Suppressor macrophage treated with lipopolysaccharide for 4 hours (primary cell): ENCODE results near the gene E2F8.
"Not testable (repeated sequence)": the region's sequence is repeated elsewhere in the genome, so short reads cannot be mapped to it uniquely, and the experiment has no call there.

Experiments
- DNase-seq: peaks from one replicate; pipeline ENCODE4 v3.0.0-alpha.2; 2020

E2F8 gene, protein sequence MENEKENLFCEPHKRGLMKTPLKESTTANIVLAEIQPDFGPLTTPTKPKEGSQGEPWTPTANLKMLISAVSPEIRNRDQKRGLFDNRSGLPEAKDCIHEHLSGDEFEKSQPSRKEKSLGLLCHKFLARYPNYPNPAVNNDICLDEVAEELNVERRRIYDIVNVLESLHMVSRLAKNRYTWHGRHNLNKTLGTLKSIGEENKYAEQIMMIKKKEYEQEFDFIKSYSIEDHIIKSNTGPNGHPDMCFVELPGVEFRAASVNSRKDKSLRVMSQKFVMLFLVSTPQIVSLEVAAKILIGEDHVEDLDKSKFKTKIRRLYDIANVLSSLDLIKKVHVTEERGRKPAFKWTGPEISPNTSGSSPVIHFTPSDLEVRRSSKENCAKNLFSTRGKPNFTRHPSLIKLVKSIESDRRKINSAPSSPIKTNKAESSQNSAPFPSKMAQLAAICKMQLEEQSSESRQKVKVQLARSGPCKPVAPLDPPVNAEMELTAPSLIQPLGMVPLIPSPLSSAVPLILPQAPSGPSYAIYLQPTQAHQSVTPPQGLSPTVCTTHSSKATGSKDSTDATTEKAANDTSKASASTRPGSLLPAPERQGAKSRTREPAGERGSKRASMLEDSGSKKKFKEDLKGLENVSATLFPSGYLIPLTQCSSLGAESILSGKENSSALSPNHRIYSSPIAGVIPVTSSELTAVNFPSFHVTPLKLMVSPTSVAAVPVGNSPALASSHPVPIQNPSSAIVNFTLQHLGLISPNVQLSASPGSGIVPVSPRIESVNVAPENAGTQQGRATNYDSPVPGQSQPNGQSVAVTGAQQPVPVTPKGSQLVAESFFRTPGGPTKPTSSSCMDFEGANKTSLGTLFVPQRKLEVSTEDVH

DNA sequence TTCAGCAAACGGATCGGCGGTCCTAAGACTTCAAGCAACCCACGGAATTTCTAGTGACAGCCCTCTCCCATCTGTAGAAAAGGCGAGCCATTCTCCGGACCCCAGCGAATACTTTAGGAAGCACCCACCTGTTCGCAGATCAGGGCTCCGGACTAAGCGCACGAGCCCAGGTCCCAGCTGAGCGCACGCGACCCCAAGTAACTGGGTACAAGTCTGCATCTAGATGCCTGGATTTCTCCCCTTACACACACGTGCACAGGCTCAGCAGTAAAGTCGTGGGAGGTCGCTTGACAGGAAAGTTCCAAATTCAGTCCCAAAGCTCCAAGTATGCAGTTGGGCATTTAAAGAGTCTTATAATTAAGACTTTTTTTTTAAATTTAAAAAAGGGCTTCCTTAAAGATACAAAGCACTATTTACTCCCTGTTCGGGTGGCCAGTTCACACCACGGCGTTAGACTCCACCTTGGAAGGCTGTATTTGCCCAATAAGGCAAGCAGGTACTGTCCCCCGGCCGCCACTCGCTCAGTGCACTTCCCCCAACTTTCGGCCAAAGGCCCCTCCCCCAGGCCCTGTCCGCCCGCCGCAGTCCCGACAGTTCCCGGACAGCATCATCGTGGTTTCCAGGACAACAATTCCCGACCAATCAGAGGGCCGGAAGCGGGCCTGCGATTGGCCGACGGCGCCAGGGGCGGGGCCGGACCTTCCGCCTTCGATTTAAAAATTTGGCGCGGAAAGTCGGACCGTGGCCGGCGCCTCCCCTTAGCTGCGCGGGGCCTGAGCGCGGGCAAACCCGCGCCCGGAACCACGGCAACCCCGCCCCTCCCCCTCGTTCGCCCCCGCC lies at the start of gene E2F8:
Gene E2F8, minus strand, starts transcription at position 526 of the 840 bp plus-strand sequence. CDS start 824 bp downstream, outside the sequence.
- DNase-seq = peak; percentile 97

DNA sequence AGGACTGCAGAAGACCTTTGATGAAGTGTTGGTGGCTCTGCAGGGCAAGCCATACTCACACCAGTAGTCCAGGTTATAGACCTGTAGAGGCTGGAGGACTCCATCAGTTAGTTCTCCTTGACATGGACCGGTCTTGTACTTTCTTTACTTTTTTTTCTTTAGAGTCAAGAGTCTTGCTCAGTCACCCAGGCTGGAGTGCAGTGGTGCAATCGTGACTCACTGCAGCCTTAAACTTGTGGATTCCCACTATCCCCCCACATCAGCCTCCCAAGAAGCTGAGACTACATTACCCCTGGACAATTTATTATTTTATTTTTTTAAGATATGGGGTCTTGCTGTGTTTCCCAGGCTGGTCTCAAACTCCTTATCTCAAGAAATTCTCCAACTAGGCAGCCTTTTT lies 49.6 kb upstream of the E2F8 start:
- DNase-seq = no peak

DNA sequence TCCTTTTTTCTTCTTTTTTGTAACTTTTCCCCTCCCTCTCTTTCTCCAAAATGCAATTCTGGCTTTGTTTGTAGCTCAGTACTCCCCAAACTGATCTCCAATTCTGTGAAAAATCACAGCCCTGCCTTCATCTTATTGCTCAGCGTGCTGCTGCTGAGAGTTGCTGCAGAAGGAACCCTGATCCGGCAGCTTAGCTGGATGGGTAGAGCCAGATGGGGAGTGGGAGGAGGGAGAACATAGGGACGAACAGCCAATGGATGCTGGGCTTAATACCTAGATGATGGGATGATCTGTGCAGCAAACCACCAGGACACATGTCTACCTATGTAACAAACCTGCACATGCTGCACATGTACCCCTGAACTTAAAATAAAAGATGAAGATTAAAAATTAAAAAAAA lies 47.5 kb upstream of the E2F8 start:
- DNase-seq = no peak

DNA sequence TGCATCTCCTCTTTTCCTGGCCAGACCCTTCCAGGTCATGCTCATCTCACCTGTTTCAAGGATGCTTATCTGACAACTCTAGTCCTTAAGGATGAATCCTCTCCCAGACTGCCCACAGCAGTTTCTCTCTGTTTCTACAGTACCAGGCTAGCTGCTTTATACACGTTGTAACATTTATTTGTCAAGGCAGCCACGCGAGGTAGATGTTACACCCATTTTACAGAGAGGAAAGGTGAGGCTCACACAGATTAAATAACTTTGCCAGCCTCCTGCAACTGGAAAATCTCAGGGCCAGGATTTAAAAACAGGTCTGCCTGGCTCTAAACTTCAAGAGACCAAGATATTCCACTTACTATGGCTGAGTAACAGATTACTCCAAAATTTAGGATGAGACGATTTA lies 45.7 kb upstream of the E2F8 start:
- DNase-seq = no peak

DNA sequence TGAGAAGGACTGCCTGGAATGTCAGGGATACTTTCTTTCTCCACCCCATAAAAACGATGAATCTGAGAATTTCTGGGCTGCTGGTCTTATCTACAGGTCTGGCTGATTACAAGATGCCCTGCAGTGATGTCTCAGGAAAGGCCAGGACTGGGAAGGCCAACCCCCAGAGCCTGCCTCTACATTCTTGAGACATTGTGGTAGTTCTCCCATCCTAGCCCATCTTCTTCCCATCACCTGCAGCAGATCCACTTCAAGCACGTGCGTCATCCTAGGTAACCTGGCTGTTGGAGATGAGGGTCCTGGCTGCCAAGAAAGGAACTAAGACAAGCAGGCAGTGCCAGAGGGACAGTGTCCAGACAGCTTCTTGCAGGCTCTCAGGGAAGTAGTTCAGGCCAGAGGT lies 44.1 kb upstream of the E2F8 start:
- DNase-seq = no peak

DNA sequence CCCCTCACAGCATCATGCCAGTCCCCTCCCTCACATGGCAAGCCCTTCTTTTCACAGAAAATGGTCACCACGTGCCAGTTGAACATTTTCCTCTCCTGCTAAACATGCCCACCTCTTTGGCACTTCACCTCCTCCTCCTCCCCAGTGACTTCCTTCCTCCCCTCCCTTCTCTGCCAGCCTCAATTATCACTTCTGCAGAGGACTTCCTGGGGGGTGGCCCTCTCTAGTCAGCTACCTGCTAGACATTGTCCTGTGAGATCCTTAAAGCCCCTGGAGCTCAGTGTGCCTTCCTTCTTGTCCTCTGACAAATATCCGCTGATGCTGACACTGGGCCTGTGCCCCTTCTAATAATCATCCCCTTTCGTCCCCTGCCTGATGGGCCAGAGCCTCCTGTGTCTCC lies 43.2 kb upstream of the E2F8 start:
- no peak for DNase-seq

DNA sequence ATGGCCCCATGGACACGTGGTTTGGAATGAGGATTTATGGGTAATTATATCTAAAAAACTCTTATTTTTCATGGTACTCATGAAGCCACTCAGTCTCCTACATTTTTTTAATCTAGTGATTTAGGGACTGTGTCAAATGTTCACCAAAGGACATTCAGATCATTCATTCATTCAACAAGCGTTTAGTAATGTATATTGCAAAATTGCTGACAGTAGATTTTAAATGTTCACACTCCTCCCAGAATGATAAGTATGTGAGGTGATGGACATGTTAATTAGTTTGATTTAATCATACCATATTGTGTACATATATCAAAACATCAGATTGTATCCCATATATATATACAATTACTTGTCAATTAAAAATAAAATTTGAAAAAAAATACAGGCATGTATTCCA lies 40.8 kb upstream of the E2F8 start:
- DNase-seq = no peak

DNA sequence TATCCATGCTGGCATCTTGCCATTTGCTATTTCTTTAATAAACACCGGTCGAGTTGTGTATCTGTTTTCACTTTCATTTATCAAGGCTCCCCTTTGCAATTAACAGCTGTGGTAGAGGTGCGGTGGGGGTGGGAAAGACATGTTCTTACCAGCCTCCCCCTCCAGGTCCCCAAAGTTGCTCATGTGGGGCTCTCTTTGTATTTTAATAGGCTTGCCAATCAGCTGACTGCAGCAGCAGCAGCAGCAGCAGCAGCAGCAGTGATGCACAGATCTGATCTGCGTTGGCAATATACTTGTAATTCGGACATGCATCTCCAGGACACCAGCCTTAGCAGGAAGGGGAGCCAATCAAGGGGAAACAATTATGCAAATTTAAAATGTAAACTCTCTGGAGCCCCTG lies 40.3 kb upstream of the E2F8 start:
- DNase-seq = no peak

DNA sequence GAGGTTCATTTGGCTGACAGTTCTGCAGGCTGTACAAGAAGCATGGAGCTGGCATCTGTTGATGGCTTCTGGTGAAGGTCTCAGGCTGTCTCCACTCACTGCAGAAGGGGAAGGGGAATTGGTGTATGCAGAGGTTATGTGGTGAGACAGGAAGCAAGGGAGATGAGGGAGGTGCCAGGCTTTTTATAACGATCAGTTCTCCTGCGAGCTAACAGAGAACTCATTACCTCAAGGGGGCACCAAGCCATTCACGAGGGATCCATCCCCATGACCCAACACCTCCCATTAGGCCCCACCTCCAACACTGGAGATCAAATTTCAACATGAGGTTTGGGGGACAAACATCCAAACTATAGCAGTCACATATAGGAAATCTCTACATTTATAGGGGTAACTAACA lies 38.7 kb upstream of the E2F8 start:
- DNase-seq = no peak

DNA sequence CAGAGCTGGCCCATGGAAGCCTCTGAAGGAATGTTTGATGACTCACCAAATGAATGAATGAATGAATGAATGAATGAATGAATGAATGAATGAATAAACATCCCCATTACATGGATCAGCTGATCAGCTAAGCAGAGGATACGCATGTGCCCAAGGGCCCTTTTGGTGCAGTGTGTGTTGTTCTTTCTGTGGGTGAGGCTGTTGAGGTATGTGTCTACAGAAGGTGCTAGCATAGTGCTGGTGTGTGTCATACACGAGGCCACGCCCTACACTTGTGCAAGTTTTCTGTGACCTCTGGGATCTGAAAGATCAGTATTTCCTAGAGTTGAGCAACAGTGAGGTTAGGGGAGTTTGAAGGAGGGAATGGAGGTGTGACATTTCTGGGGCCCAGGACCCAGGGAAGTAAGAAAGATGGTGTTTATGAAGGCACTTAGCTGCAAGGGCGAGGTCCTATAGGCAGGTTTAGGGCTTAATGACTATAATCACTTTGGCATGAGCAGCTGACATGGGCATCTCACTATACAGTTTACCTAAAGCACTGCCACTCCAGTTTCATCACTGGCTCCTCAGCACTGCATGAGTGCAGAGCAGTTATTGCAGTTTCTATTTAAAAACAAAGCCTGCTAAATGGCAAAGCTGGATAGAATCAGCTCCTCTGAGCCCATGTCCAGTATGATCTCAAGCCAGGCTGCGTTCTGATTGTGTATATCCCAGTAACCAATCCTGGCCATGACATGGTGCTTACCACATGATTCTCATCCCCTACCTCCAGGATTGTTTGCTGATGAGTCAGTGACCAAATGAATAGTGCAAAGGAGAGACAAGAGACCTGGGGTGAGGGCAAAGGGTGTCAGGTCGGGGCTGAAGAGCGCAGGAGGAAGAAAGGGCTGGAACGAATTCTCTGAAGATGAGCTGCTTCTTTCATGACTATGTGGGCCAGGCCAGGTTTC lies 36.4 kb upstream of the E2F8 start:
- no peak for DNase-seq

DNA sequence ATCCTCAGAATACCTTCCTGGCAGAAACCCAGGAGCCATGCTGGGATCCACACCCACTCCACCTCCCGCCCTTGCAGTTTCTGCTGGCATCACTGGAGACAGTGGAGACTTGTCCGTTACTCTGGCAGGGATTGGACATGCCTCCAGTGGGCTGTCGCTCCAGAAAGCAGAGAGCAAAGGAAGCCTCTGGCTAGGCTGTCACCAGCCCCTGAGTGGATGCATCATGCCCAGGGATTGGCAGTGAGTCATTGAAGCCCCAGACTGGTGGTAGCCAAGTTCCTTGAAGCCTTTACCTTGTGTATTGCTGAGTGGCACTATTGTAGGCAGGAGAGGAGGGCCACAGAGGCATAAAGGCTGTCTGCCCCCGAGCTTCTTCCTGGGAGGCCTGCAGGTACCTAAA lies 34.8 kb upstream of the E2F8 start:
- DNase-seq = no peak

DNA sequence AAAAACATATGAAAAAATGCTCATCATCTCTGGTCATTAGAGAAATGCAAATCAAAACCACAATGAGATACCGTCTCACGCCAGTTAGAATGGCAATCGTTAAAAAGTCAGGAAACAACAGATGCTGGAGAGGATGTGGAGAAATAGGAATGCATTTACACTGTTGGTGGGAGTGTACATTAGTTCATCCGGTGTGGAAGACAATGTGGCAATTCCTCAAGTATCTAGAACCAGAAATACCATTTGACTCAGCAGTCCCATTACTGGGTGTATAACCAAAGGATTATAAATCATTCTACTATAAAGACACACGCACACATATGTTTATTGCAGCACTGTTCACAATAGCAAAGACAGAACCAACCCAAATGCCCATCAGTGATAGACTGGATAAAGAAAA lies 32.5 kb upstream of the E2F8 start:
- DNase-seq = not testable (repeated sequence)

DNA sequence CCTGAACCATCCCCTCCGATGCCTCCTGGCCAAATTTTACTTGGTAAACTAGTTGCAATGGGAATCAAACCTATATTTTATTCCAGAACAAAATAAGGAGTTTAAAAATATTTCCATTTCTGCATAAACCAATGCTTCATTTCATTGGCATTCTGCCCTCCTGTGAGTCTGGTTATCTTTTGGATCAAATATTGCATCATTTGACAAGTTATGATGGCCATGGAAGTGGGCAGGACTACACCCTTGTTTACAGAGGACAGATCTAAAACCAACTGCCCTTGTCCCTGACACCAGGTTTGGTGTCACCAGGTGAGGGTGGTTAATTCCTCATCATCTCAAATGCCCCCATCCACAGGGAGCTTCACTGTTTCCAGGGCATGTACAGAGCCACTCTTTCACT lies 28.2 kb upstream of the E2F8 start:
- DNase-seq = no peak

DNA sequence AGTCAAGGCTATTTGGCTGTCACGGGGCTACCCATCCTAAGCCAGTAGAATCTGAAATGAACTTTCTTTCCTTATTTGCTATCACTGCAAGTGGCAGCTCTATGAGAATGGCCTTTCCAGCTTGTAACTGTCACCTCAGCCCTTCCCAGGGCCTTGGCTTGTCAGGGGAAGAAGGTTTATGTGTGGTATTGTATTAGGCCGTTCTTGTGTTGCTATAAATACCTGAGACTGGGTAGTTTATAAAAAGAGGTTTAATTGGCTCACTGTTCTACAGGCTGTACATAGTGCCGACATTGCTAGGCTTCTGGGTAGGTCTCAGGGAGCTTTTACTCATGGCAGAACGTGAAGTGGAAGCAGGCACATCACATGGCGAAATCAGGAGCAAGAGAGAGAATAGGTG lies 26.8 kb upstream of the E2F8 start:
- DNase-seq = no peak

DNA sequence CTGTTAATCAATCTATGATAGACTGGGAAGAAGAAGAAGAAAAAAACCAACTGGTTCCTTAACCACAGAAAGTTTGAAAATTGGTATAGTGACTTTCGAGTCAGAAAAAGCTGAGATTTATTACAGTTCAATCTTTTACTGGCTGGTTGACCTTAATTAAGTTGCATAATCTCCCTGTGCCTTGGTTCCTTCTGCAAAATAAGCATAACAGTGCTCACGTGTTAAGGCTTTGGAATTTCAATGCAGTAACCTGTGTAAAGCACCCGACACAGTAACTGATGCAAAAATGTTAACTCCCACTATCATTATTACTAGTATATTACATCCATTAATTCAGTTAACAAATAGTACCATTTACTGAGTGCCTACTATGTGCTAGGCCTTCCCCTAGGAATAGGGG lies 22.6 kb upstream of the E2F8 start:
- DNase-seq = no peak

DNA sequence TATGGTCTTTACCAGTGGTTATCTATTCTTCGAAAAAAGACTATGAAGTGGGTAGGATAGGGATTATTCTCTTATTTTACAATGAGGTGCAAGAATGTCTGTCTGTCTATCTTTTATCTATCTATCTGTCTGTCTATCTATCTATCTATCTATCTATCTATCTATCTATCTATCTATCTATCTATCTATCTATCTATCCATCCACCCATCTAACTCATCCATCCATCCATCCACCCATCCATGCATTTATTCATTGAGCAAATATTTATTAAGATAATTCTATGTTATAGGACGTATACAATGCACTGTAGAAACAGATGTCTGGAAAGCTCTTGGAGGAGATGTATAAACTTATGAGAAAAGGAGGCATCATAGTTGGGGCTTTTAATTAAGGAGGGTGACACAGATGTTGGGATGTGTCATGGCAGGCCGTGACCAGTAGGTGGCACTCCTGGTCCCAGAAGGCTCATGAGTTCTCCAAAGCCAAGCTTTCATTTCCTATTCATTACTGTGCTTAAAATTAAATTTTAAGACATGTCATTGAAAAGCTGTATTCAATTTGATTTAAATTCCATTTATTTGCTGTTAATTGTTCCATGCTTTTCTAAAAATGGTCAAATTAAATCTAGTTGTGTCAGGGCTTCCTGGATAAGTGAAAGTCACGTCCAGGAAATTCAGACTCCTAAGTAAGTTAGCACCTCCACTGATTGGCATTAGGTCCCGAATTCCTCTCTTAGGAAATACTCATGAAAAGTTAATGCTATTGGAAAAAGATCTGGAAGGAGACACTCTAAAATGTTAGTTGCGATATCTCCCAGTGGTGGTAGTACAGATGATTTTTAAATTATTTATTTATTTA lies 19.0 kb upstream of the E2F8 start:
- peak; percentile 82 for DNase-seq

DNA sequence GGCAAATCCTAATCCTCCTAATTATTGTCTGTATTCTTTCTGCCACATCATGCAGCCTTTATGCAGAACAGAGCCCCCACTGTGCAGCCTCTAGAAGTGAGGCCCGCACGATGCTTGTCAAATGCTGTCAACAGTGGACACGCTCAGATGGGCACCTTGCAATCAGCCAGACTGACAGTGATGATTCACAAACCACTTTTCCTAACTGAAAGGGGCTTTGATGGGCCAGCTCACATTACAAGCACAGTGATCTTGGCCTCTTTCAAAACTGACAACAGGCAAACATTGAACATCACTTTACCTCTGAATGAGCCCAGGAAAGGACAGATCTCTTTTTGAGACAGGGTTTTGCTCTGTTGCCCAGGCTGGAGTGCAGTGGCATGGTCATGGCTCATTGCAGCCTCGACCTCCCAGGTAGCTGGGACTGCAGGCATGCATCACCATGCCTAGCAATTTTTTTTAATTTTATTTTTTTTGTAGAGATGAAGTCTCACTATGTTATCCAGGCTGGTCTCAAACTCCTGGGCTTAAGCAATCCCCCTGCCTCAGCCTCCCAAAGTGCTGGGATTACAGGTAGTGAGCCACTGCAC lies 18.0 kb upstream of the E2F8 start:
- DNase-seq = no peak

DNA sequence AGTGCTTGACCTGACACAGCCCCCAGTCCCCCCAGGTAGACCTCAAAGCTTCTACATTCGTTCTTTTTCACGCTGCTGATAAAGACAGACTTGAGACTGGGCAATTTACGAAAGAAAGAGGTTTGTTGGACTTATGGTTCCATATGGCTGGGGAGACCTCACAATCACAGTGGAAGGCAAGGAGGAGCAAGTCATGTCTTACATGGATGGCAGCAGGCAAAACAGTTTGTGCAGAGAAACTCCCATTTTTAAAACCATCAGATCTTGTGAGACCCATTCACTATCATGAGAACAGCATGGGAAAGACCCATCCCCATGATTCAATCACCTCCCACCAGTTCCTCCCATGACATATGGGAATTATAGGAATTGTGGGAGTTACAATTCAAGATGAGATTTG lies 13.7 kb upstream of the E2F8 start:
- not testable (repeated sequence) for DNase-seq

DNA sequence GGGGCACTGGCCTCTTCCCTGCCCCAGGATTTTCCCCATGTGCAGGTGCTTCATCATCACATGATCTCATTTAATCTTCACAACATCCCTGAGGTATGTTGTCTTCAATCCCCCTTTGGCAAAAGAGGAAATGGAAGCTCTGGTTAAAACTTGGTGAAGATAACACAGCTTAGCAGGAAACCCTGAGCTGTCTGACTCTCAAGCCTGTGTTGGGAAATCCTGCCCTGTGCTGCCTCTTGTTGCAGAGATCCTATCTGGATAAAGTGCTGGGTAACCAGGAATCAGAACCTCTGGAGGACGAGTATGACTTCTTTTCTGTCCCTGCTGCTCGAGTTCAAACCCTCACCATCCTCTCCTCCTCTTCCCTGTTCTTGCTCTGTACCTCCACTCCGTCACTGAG lies 13.1 kb upstream of the E2F8 start:
- DNase-seq = no peak

DNA sequence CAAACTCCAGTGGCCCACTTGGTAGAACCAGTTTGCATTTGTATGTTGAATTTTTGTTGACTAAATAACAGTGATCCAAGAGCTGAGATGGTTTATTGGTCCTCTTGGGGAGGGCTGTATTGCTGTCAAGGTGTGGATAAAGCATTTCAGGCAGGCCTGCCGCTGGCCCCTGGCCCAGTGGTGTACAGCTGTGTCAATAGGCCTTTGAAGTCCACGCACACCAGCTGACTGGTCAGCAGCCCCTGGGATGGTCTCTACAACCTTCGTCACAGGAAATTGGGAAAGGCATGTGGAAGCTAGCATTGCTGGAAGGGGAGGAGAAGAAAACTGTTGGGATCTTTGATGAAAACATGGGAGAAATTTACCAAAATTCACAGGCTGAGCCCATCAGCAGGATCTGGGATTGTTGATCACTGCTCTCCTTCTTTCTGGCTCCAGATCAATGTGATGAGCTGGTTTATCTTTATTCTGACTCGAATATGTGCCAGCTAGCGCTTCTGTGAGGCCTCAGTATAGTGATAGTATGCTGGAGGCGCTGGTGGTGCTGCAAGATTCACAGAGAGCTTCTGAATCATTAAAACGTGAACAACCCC lies 12.5 kb upstream of the E2F8 start:
- DNase-seq = no peak
